SKM-1 (cell line): ENCODE data around the gene DOCK4.
"Not testable (repeated sequence)": the region's sequence is repeated elsewhere in the genome, so short reads cannot be mapped to it uniquely, and the experiment has no call there.

ENCODE experiments used
- DNase-seq: peaks from one replicate; lab custom pipeline; 2025; ENCODE audit not compliant: unreplicated experiment; lab: John Stamatoyannopoulos, UW

Gene DOCK4

GRCh38 chr7:111918461-111918860 is 287.7 kb downstream of the DOCK4 start:
- DNase-seq, result no peak

- not testable (repeated sequence) for DNase-seq
Observed at GRCh38 chr7:111917404-111917803, 288.8 kb downstream of the DOCK4 start.

- no peak for DNase-seq
Observed at GRCh38 chr7:111914291-111914690, 291.9 kb downstream of the DOCK4 start.

- DNase-seq, result no peak
Observed at GRCh38 chr7:111911166-111911961, 294.8 kb downstream of the DOCK4 start.

- no peak for DNase-seq
Observed at GRCh38 chr7:111910656-111911055, 295.5 kb downstream of the DOCK4 start.

GRCh38 chr7:111908673-111909072 is 297.5 kb downstream of the DOCK4 start:
- DNase-seq, result not testable (repeated sequence)

- DNase-seq, result no peak
Observed at GRCh38 chr7:111903797-111904196, 302.4 kb downstream of the DOCK4 start.

- DNase-seq, result no peak
Observed at GRCh38 chr7:111903016-111903415, 303.2 kb downstream of the DOCK4 start.

- no peak for DNase-seq
Observed at GRCh38 chr7:111900283-111900682, 305.9 kb downstream of the DOCK4 start.

- DNase-seq, result no peak
Observed at GRCh38 chr7:111895049-111895448, 311.1 kb downstream of the DOCK4 start.

- no peak for DNase-seq
Observed at GRCh38 chr7:111894518-111894917, 311.7 kb downstream of the DOCK4 start.

- no peak for DNase-seq
Observed at GRCh38 chr7:111893190-111893589, 313.0 kb downstream of the DOCK4 start.

- no peak for DNase-seq
Observed at GRCh38 chr7:111892588-111892987, 313.6 kb downstream of the DOCK4 start.

GRCh38 chr7:111887734-111888133 is 318.5 kb downstream of the DOCK4 start:
- DNase-seq, result no peak

- no peak for DNase-seq
Observed at GRCh38 chr7:111886233-111886632, 320.0 kb downstream of the DOCK4 start.

GRCh38 chr7:111883241-111883640 is 323.0 kb downstream of the DOCK4 start:
- DNase-seq, result no peak

- DNase-seq, result no peak
Observed at GRCh38 chr7:111878785-111879184, 327.4 kb downstream of the DOCK4 start.

- no peak for DNase-seq
Observed at GRCh38 chr7:111877931-111878330, 328.3 kb downstream of the DOCK4 start.

GRCh38 chr7:111873963-111874690 is 332.1 kb downstream of the DOCK4 start:
- DNase-seq, result no peak

GRCh38 chr7:111873326-111873646 is 332.9 kb downstream of the DOCK4 start:
- no peak for DNase-seq

GRCh38 chr7:111872450-111873325 is 333.5 kb downstream of the DOCK4 start:
- no peak for DNase-seq

- DNase-seq, result no peak
Observed at GRCh38 chr7:111871283-111871682, 334.9 kb downstream of the DOCK4 start.
